ENCODE results near the gene NF1. TPM values are rescaled to one million over a fixed set of nuclear protein-coding genes. Genes with fewer than 3 reads are reported as not detected.

The NF1 gene
- total RNA-seq, 1 donor from 2014 or later, result 66.7 TPM

DNA sequence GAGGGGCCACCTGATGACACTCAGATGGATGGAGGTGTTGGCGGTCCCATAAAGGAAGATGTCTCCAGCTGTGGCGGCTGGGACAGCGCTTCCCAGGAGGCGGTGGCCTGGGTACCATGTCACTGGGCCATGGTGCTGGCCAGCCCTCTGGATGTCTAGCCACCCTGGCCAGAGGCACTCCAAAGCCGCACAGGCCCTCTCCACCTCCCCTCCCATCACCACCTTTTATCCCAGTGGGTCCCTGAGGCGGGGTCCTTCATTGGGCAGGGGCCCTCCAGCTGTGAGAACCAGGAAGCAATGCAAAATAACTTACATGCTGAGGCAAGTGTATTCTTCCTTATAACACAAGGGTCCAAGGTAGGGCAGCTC, 319.8 kb downstream of the NF1 start:
- peaks cover 19% of the 10 kb centered on the region for H3K27me3 Mint-ChIP-seq (ENCODE audit: unreplicated experiment)
- H3K4me3 Mint-ChIP-seq (ENCODE audit: unreplicated experiment), result no peak overlapping the region
- peaks cover 6% of the 10 kb centered on the region for H3K4me1 Mint-ChIP-seq (ENCODE audit: unreplicated experiment)
- TF ChIP-seq, protein P1, sequence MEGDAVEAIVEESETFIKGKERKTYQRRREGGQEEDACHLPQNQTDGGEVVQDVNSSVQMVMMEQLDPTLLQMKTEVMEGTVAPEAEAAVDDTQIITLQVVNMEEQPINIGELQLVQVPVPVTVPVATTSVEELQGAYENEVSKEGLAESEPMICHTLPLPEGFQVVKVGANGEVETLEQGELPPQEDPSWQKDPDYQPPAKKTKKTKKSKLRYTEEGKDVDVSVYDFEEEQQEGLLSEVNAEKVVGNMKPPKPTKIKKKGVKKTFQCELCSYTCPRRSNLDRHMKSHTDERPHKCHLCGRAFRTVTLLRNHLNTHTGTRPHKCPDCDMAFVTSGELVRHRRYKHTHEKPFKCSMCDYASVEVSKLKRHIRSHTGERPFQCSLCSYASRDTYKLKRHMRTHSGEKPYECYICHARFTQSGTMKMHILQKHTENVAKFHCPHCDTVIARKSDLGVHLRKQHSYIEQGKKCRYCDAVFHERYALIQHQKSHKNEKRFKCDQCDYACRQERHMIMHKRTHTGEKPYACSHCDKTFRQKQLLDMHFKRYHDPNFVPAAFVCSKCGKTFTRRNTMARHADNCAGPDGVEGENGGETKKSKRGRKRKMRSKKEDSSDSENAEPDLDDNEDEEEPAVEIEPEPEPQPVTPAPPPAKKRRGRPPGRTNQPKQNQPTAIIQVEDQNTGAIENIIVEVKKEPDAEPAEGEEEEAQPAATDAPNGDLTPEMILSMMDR (IDR thresholded peaks at IDR 0.05), result no peak
- no peak overlapping the region for H3K27ac Mint-ChIP-seq (ENCODE audit: unreplicated experiment)
- DNase-seq (ENCODE audit: extremely low spot score, unreplicated experiment), result no peak
- no peaks in the 10 kb centered on the region for H3K36me3 Mint-ChIP-seq (ENCODE audit: unreplicated experiment)
- H3K9me3 Mint-ChIP-seq (ENCODE audit: unreplicated experiment), result no peaks in the 10 kb centered on the region

DNA sequence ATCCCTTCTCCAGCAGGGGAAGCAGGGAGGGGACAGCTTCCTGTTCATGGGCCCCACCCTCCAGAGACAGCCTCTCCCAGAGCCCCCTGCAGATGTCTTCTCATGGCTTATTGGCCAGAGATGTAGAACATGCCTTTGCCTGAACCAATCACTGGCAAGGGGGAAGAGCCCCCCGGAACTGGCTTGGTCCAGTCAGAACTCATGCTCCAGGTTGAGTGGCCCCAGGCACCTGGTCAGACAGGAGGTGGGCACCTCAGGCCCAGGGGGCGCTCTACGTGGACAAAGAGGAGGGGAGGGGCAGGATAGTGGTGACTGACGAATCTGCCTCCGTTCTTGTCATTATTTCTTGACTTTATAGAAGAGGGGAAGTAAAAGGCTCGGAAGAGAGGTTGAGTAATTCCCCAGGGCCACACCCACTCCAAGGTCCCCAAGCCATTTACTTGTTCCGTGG, 320.3 kb downstream of the NF1 start:
- Mint-ChIP-seq H3K27ac (ENCODE audit: unreplicated experiment) (no peak overlapping the region), H3K36me3 (ENCODE audit: unreplicated experiment) (no peaks in the 10 kb centered on the region), H3K9me3 (ENCODE audit: unreplicated experiment) (no peaks in the 10 kb centered on the region), H3K27me3 (ENCODE audit: unreplicated experiment) (peaks cover 23% of the 10 kb centered on the region), H3K4me3 (ENCODE audit: unreplicated experiment) (no peak overlapping the region), H3K4me1 (ENCODE audit: unreplicated experiment) (peaks cover 6% of the 10 kb centered on the region)
- TF ChIP-seq, protein P1 (IDR thresholded peaks at IDR 0.05), result no peak
- DNase-seq (ENCODE audit: extremely low spot score, unreplicated experiment), result no peak

DNA sequence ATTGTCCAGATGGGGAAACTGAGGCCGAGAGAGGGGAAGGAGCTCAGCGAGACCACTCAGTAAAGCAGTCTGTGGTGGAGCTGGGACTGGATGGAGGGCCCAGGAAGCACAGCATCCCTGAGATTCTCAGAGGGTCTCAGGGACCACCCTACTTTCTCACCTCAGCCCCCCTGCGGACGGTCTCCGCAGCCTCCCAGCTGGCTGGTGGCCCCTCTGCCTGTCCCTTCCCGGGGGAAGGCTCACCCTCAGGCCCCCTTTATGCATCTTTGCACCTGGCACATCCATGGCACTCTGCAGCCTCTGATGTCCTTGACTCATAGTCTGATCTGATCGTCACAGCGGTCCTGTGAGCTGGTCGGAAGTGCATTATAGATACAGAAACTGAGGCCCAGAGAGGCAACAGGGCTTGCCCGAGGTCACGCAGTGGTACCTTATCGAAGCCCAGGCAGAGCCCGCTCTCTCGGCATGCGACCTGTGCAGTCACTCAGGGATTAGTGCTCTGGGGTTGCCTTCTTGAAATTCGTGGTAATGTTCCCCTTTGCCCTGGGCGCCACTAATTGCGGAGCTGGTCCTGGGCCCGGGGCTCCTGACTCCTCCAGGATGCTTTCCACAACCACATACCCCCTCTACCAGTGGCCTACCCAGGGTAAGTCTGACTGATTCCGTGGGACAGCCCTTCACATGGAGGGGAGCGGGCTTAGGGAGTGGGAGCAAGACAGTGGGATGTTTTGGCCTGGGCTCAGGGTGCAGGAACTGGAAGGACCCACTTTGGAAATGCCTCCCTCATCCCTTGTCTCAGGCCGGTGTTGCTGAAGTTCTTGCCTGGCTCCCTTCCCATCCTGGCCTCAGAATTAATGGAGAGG, 321.1 kb downstream of the NF1 start:
- H3K4me3 Mint-ChIP-seq (ENCODE audit: unreplicated experiment), result no peak overlapping the region
- H3K27ac Mint-ChIP-seq (ENCODE audit: unreplicated experiment), result no peak overlapping the region
- no peaks in the 10 kb centered on the region for H3K36me3 Mint-ChIP-seq (ENCODE audit: unreplicated experiment)
- DNase-seq (ENCODE audit: extremely low spot score, unreplicated experiment), result no peak
- peaks cover 23% of the 10 kb centered on the region for H3K27me3 Mint-ChIP-seq (ENCODE audit: unreplicated experiment)
- H3K4me1 Mint-ChIP-seq (ENCODE audit: unreplicated experiment), result peaks cover 6% of the 10 kb centered on the region
- H3K9me3 Mint-ChIP-seq (ENCODE audit: unreplicated experiment), result no peaks in the 10 kb centered on the region
- TF ChIP-seq, protein P1 (IDR thresholded peaks at IDR 0.05), result no peak

DNA sequence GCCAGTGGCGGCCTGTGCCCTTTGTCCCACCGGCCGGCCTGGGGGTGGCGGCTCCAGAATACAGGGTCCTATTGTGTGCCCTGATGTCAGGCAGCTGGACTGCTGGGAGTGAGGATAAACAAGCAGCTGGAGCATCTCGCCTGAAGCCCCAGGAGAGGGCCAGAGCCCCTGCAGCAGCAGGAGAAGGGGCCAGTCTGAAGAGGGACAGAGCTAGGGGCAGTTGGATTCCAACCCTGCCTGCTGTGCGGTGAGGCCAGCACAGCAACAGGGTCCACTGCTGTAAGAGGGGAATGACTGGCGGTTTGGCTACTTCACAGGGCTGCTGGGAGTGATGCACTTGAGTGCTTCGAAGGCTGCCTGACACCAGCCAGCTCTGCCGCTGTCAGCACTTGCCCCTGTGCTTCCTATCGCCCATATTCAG, 321.7 kb downstream of the NF1 start:
- Mint-ChIP-seq H3K27me3 (ENCODE audit: unreplicated experiment) (peaks cover 23% of the 10 kb centered on the region), H3K9me3 (ENCODE audit: unreplicated experiment) (no peaks in the 10 kb centered on the region), H3K27ac (ENCODE audit: unreplicated experiment) (no peak overlapping the region), H3K4me1 (ENCODE audit: unreplicated experiment) (peaks cover 6% of the 10 kb centered on the region), H3K36me3 (ENCODE audit: unreplicated experiment) (no peaks in the 10 kb centered on the region), H3K4me3 (ENCODE audit: unreplicated experiment) (no peak overlapping the region)
- TF ChIP-seq, protein P1 (IDR thresholded peaks at IDR 0.05), result no peak
- DNase-seq (ENCODE audit: extremely low spot score, unreplicated experiment), result no peak

DNA sequence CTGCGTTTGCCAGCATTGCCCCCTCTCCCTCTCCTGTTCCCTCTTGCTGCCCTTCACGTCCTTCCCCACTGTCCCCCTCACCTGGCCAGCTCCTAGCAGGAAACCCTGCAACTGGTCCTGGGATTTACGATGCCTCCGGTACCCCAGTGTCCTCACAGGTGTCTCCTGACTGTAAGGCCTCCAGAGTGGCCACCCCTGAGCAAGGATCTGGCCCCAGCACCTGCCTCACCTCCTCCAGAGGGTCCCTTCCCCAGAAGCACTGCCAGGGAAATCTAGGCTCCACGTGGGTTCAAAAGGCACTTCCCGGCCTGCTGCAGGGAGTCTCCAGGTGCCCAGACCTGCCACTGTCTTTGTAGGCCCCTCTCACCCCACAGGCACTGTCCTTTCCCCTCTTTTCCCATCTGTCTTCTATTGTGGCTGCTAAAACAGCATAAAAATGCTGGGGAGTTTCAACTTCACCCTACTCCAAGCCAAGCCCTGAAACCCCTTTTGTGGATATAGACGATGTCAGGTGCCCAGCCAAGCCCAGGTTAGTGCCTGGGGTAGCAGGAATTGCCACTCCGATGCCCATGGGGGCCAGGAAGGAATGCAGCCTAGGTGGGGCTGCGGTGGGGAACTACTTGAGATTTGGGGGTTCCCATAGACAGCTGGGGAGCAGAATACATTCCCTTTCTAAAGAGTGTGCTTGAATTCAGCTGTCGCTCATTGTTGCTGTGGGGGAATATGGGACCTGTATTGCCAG, 322.4 kb downstream of the NF1 start:
- Mint-ChIP-seq H3K4me3 (ENCODE audit: unreplicated experiment) (no peak overlapping the region), H3K36me3 (ENCODE audit: unreplicated experiment) (no peaks in the 10 kb centered on the region), H3K27me3 (ENCODE audit: unreplicated experiment) (peaks cover 25% of the 10 kb centered on the region), H3K27ac (ENCODE audit: unreplicated experiment) (no peak overlapping the region), H3K9me3 (ENCODE audit: unreplicated experiment) (peaks cover under 1% of the 10 kb centered on the region), H3K4me1 (ENCODE audit: unreplicated experiment) (peaks cover 6% of the 10 kb centered on the region)
- TF ChIP-seq, protein P1 (IDR thresholded peaks at IDR 0.05), result no peak
- no peak for DNase-seq (ENCODE audit: extremely low spot score, unreplicated experiment)

All from osteocyte (in vitro differentiated cells).